Brain microvascular endothelial cell (primary cell): ENCODE data around the gene CHD9.
"Not testable (repeated sequence)": the region's sequence is repeated elsewhere in the genome, so short reads cannot be mapped to it uniquely, and the experiment has no call there.

Source experiments
- DNase-seq: peaks from one replicate; pipeline ENCODE4 v3.0.0-alpha.2; 2020
- H3K27ac ChIP-seq: fragments of 250-450 bp; sonication (Bioruptor Pico); 2 replicates; pipeline ENCODE4 v1.5.1; 2020; ENCODE audit warnings: mild to moderate bottlenecking, moderate library complexity
- H3K27me3 ChIP-seq: fragments of 250-450 bp; sonication (Bioruptor Pico); replicated peaks from 2 replicates; pipeline ENCODE4 v1.5.1; 2020; ENCODE audit warnings: mild to moderate bottlenecking
- H3K36me3 ChIP-seq: fragments of 250-450 bp; sonication (Bioruptor Pico); replicated peaks from 2 replicates; pipeline ENCODE4 v1.5.1; 2020; ENCODE audit warnings: mild to moderate bottlenecking
- H3K4me3 ChIP-seq: 2 replicates; pipeline ENCODE4 v1.5.1; 2011; ENCODE audit warnings: low read depth, mild to moderate bottlenecking, control low read depth, low read length, moderate library complexity
- CTCF ChIP-seq: IDR thresholded peaks from 2 replicates; pipeline ENCODE4 v1.5.1; 2011; ENCODE audit warnings: low read depth, mild to moderate bottlenecking, moderate library complexity, low read length, control low read depth, inconsistent platforms; ENCODE audit errors: missing control alignments
- in situ Hi-C: cut with HindIII; loops from 2 replicates; pipeline ENCODE4 v1.10.0; 2017; ENCODE audit warnings: low sequenced_read_pairs, low pct_ligation_motif_present

Gene CHD9

GRCh38 chr16:53309457-53309856, 254.7 kb downstream of the CHD9 start:
- TF ChIP-seq CTCF: no peak
- Histone ChIP-seq H3K36me3 (peaks cover 63% of the 10 kb centered on the region), H3K4me3 (no peak overlapping the region), H3K27me3 (no peaks in the 10 kb centered on the region), H3K27ac (no peak overlapping the region)
- no peak for DNase-seq
- in situ Hi-C loops: no loop called here

GRCh38 chr16:53320992-53321391, 266.2 kb downstream of the CHD9 start:
- Histone ChIP-seq H3K27me3 (no peaks in the 10 kb centered on the region), H3K27ac (no peak overlapping the region), H3K4me3 (no peak overlapping the region), H3K36me3 (peaks cover 61% of the 10 kb centered on the region)
- in situ Hi-C loops: no loop called here
- no peak for DNase-seq
- TF ChIP-seq CTCF: no peak

GRCh38 chr16:53323924-53324323, 269.1 kb downstream of the CHD9 start:
- in situ Hi-C loops: no loop called here
- TF ChIP-seq CTCF: no peak
- H3K27ac ChIP-seq: no peak overlapping the region
- H3K4me3 ChIP-seq: no peak overlapping the region
- peaks cover 43% of the 10 kb centered on the region for H3K36me3 ChIP-seq
- no peak for DNase-seq
- no peaks in the 10 kb centered on the region for H3K27me3 ChIP-seq

GRCh38 chr16:53330991-53331390, 276.2 kb downstream of the CHD9 start:
- in situ Hi-C loops: not testable (repeated sequence)

GRCh38 chr16:53334581-53334980, 279.8 kb downstream of the CHD9 start:
- no peak for TF ChIP-seq CTCF
- Histone ChIP-seq H3K4me3 (no peak overlapping the region), H3K27ac (no peak overlapping the region), H3K27me3 (no peaks in the 10 kb centered on the region), H3K36me3 (no peaks in the 10 kb centered on the region)
- no peak for DNase-seq
- in situ Hi-C loops: no loop called here

More at GRCh38 chr16:53330991-53331390, 276.2 kb downstream of the CHD9 start:
- H3K27me3 ChIP-seq, DNase-seq, H3K27ac ChIP-seq, H3K4me3 ChIP-seq, H3K36me3 ChIP-seq: not testable (repeated sequence)

GRCh38 chr16:53337294-53337693, 282.5 kb downstream of the CHD9 start:
- no peak overlapping the region for H3K4me3 ChIP-seq
- no peak for TF ChIP-seq CTCF
- DNase-seq: no peak
- no peaks in the 10 kb centered on the region for H3K36me3 ChIP-seq
- no peak overlapping the region for H3K27ac ChIP-seq
- in situ Hi-C loops: no loop called here
- no peaks in the 10 kb centered on the region for H3K27me3 ChIP-seq
